GM18499 (cell line): ENCODE data around the gene CASP5.
"Not testable (repeated sequence)": the region's sequence is repeated elsewhere in the genome, so short reads cannot be mapped to it uniquely, and the experiment has no call there.

Experiments used
- ATAC-seq: cut with Tn5 transposase; IDR thresholded peaks from one replicate; pipeline ENCODE4 v1.9.1; 2021; ENCODE audit warnings: moderate number of reproducible peaks; ENCODE audit not compliant: insufficient read depth, unreplicated experiment

Gene CASP5

DNA sequence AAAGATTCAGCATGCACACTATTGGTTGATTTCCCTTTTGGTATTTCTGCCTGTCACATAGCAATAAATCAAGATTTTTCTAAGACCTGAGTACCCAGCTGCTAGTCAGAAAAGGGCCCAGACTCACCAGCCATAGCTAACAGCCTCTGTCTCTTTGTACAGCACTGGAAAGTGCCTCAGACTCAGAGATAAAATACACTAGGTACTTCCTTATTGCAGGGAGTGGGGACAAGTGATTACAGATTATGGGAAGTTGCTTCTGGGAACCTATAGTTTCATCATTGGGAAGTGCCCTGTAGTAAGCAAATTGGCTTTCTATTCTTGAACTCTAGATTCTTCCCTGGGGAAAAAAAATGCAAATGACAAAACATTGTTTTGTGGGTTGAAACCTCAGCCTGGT, at the start of gene CASP5:
TSS of gene CASP5 (minus strand) at position 166 of the 400 bp plus-strand sequence. CDS start at position 134, 32 bp downstream.
- no peak for ATAC-seq

- ATAC-seq, result not testable (repeated sequence)
Measured at GRCh38 chr11:105072080-105072479, 49.1 kb upstream of the CASP5 start.

DNA sequence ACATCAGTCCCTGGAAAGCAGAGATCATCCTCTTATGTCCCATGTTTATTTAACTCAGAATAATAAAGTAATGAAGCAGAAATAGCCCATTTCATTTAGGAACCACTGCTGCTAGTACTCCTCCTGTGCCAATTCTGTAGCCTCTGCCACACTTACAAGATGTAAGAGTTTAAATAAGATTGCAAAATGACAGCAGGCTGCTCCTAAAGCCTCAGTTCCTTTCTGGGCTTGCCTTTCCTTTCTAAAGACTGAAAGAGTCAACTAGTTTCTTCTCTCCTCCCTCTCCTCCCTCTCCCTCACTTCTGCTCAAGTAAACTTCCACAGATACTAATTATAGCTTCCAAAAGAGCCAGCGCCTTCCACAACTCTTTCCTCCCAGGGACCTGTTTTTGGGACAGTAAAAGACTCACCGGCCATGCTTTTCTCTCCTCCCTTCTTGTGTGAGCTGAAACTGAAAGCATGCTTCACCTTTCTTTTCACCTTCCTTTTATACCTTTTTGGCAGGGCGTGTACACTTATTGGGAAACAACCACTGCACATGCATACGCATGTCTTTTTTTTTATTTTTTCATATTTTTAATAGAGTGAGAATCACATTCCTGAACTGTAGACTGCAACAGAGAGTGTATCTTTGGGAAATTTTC, 48.2 kb upstream of the CASP5 start:
- no peak for ATAC-seq

- ATAC-seq, result no peak
Measured at GRCh38 chr11:105070306-105070705, 47.3 kb upstream of the CASP5 start.

- ATAC-seq, result not testable (repeated sequence)
Measured at GRCh38 chr11:105069749-105070148, 46.8 kb upstream of the CASP5 start.

GRCh38 chr11:105063245-105063941, 40.4 kb upstream of the CASP5 start:
- ATAC-seq, result not testable (repeated sequence)

GRCh38 chr11:105057432-105057831, 34.5 kb upstream of the CASP5 start:
- no peak for ATAC-seq

- no peak for ATAC-seq
Measured at GRCh38 chr11:105056446-105056845, 33.5 kb upstream of the CASP5 start.

DNA sequence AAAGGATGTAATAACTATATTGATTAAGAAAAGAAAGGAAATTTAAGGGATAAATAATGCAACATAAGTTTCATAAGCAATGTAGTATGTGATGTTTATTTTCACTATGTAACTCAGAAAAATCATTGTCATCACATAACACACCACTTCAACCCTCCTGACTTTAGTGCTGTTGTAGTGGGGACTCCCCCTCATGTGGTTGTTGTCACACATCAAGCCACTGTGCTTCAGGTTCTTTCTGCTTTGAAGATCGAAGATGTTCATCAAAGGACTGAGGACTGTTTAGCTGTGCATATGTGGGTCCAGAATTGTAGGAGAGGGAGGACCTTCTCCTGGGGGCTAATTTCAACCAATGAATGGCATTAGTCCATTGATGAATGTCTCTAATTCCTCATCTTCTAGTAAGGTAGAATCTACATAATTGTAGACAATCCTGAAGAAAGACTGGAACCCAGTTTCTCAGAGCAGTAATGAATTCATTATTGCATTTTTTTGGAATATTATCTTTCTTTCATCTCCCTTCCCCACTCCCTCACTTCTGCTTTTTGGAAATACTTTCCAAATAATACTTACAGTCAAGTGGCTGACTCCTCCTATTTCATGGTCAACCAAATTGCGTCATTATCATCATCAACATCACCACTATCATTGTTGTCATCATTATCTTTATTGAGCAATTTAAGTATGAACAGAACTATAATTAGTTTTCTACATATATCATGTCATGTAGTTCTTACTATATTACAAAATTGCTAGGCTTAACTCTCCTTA, 31.9 kb upstream of the CASP5 start:
- no peak for ATAC-seq

- no peak for ATAC-seq
Measured at GRCh38 chr11:105052487-105052886, 29.5 kb upstream of the CASP5 start.

GRCh38 chr11:105051559-105051958, 28.6 kb upstream of the CASP5 start:
- no peak for ATAC-seq

DNA sequence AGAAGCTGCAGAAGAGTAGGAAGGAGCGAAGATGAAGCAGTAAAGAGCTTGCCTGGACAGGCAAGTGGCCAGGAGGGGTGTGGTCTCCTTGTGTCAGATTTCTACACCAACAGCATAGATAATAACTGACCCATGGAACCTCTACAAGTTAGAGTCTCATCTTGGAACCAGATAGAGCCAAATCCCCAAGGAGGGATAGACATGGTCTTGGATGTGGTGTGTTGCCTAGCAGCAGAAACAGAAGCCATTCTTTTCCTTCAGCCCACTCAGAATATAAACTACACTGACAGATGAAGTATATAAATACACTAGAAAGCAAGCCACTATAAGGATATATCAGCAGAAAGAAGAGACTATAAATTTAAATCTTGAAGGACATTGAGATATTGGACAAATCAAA, 26.5 kb upstream of the CASP5 start:
- no peak for ATAC-seq

GRCh38 chr11:105046898-105047579, 24.1 kb upstream of the CASP5 start:
- no peak for ATAC-seq

DNA sequence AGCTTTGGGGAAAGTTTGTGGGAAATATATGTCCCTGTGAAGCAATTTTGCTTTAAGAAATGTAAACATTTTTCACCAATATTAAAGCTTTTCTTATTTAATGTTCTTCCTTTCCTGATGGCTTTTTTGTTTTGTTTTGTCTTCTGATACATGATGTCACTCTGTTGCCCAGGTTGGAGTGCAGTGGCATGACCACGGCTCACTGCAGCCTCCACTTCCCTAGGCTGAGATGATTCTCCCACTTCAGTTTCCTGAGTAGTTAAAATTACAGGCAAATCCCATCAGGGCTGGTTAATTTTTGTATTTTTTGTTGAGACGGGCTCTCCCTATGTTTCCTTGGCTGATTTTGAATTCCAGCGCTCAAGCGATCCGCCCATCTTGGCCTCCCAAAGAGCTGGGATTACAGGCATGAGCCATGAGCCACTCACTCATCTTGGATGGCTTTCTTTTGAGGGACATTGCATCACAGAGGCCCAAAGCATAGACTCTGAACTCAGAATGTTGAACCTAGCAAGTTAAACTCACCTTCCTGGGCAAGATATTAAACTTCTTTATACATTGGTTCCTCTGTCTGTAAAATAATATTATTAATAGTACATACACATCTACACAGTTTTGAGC, 22.8 kb upstream of the CASP5 start:
- ATAC-seq, result no peak

DNA sequence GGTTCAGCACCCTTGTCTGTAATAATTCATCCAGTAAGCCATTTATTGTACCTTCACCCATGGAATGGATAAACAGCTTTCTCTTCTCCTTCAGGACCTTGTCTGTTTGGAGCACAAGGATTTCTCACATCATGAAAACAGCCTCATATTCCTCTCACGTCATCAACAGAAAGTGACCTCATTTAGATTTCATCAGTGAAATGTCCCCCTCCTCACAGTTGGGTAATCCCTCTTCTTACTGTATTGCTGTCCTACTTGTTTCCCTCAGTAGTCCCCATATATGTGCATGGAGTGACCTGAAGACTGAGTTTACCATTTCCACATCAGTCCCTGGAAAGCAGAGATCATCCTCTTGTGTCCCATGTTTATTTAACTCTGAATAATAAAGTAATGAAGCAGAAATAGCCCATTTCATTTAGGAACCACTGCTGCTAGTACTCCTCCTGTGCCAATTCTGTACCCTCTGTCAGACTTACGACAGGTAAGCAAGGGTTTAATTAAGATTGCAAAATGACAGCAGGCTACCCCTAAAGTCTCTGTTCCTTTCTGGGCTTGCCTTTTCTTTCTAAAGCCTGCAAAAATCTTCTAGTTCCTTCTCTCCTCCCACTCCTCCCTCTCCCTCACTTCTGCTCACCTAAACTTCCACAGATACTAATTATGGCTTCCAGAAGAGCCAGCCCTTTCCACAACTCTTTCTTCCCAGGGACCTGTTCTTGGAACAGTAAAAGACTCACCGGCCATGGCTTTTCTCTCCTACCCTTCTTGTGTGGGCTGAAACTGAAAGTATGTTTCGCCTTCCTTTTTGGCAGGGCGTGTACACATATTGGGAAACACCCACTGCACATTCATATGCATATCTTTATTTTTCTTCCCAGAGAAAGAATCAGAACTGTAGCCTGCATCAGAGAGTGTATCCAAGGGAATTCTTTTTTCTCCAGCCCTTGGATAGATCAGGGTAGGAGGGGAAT, 21.9 kb upstream of the CASP5 start, which contains the start of gene CARD16:
TSS of gene CARD16 (minus strand) at position 779 of the 968 bp plus-strand sequence. CDS start at position 741, 38 bp downstream.
- peak; percentile 99 for ATAC-seq

- no peak for ATAC-seq
Measured at GRCh38 chr11:105042178-105042577, 19.2 kb upstream of the CASP5 start.

- ATAC-seq, result no peak
Measured at GRCh38 chr11:105040703-105041102, 17.7 kb upstream of the CASP5 start.

- ATAC-seq, result peak; percentile 95
Measured at GRCh38 chr11:105034813-105035620, 12.0 kb upstream of the CASP5 start, which contains the start of gene CASP1. TSS of gene CASP1 (minus strand) at chr11:105035144. CDS start at chr11:105035113, 31 bp downstream.
